HEK293 (cell line): ENCODE data around the gene FPR1.

Experiments used
- REST ChIP-seq: fragments of 450-650 bp; formaldehyde crosslinking; IDR thresholded peaks from 2 replicates; pipeline ENCODE4 v1.5.1; 2016; ENCODE audit warnings: missing biosample characterization, missing genetic modification characterization
- ZNF266 ChIP-seq: fragments of 450-650 bp; formaldehyde crosslinking; IDR thresholded peaks from 2 replicates; pipeline ENCODE4 v1.5.1; 2016; ENCODE audit warnings: missing biosample characterization, missing genetic modification characterization, low read depth
- ZNF324 ChIP-seq: fragments of 450-650 bp; formaldehyde crosslinking; IDR thresholded peaks from 2 replicates; pipeline ENCODE4 v1.5.1; 2016; ENCODE audit warnings: missing biosample characterization, missing genetic modification characterization
- ZNF366 ChIP-seq: fragments of 450-650 bp; formaldehyde crosslinking; conservative IDR thresholded peaks from 2 replicates; pipeline ENCODE4 v1.5.1; 2016; ENCODE audit warnings: missing biosample characterization, missing genetic modification characterization
- ZNF423 ChIP-seq: fragments of 450-650 bp; formaldehyde crosslinking; IDR thresholded peaks from 2 replicates; pipeline ENCODE4 v1.5.1; 2016; ENCODE audit warnings: missing biosample characterization, missing genetic modification characterization
- ZNF473 ChIP-seq: fragments of 450-650 bp; formaldehyde crosslinking; IDR thresholded peaks from 2 replicates; pipeline ENCODE4 v1.5.1; 2017; ENCODE audit warnings: missing biosample characterization, missing genetic modification characterization
- TF ChIP-seq, protein P1 (sequence below): fragments of 450-650 bp; formaldehyde crosslinking; IDR thresholded peaks from 2 replicates; pipeline ENCODE4 v1.5.1; 2016; ENCODE audit warnings: missing biosample characterization, missing genetic modification characterization
- TF ChIP-seq, protein P2 (sequence below): fragments of 450-650 bp; formaldehyde crosslinking; IDR thresholded peaks from 2 replicates; pipeline ENCODE4 v1.5.1; 2016; ENCODE audit warnings: missing biosample characterization, missing genetic modification characterization

- TF ChIP-seq ZNF423 (tag by site-specific recombination), result no peak
- TF ChIP-seq ZNF266 (tag by site-specific recombination), result no peak
- TF ChIP-seq, protein P1, sequence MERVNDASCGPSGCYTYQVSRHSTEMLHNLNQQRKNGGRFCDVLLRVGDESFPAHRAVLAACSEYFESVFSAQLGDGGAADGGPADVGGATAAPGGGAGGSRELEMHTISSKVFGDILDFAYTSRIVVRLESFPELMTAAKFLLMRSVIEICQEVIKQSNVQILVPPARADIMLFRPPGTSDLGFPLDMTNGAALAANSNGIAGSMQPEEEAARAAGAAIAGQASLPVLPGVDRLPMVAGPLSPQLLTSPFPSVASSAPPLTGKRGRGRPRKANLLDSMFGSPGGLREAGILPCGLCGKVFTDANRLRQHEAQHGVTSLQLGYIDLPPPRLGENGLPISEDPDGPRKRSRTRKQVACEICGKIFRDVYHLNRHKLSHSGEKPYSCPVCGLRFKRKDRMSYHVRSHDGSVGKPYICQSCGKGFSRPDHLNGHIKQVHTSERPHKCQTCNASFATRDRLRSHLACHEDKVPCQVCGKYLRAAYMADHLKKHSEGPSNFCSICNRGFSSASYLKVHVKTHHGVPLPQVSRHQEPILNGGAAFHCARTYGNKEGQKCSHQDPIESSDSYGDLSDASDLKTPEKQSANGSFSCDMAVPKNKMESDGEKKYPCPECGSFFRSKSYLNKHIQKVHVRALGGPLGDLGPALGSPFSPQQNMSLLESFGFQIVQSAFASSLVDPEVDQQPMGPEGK, result no peak
- TF ChIP-seq ZNF366 (tag by site-specific recombination), result no peak
- TF ChIP-seq, protein P2, sequence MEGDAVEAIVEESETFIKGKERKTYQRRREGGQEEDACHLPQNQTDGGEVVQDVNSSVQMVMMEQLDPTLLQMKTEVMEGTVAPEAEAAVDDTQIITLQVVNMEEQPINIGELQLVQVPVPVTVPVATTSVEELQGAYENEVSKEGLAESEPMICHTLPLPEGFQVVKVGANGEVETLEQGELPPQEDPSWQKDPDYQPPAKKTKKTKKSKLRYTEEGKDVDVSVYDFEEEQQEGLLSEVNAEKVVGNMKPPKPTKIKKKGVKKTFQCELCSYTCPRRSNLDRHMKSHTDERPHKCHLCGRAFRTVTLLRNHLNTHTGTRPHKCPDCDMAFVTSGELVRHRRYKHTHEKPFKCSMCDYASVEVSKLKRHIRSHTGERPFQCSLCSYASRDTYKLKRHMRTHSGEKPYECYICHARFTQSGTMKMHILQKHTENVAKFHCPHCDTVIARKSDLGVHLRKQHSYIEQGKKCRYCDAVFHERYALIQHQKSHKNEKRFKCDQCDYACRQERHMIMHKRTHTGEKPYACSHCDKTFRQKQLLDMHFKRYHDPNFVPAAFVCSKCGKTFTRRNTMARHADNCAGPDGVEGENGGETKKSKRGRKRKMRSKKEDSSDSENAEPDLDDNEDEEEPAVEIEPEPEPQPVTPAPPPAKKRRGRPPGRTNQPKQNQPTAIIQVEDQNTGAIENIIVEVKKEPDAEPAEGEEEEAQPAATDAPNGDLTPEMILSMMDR (tag by site-specific recombination), result 0 out of 2 replicates have a peak, but pooled peaks have one; percentile 9
- TF ChIP-seq ZNF324, result no peak
- TF ChIP-seq ZNF473 (tag by site-specific recombination), result no peak
- no peak for TF ChIP-seq REST
Observed at GRCh38 chr19:51783372-51783771, 31.7 kb upstream of the FPR1 start.
